HG02678 (cell line): ENCODE measurements around the gene GPR21.

Source experiments
- ATAC-seq: cut with Tn5 transposase; IDR thresholded peaks from one replicate; pipeline ENCODE4 v1.9.1; 2021; ENCODE audit warnings: mild to moderate bottlenecking, moderate library complexity; ENCODE audit not compliant: unreplicated experiment

GPR21 gene

GRCh38 chr9:123062351-123063176 lies 29.1 kb downstream of the GPR21 start:
- ATAC-seq = no peak

DNA sequence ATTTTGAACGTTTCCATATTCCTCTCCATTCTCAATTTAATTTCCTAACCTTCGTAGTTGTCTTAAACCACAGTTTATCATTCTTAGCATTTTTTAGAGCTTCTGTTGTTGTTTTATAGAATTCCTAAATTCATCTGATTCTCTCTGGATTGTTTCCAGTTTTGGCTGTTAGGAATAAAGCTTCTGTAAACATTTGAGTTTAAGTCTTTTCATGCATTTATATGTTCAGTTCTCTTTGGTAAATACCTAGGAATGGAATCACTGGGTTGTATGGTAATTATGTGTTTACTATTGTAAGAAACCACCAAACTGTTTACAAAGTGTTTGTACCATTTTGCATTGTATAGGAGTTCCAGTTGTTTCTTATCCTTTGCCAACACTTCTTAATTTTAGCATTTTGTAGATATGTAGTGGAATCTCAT lies 29.7 kb downstream of the GPR21 start:
- ATAC-seq = no peak

DNA sequence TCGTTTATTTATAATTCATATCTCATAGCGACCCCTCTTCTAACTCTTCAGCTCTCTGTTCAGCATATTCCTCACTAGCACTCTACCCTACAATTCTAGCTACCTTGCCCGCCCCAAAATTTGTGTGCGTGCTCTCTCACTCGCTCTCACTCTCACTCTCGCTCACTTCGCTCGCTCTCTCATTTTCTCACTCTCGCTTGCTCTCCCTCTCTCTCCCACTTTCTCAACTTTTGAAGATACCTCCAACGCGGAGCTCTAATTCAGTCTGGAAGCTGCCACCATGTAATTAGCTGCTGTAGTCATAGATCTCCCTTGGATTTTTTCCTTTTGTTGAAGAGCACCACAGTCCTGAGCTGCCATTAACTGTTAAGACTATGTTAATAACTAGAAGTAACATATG lies 30.4 kb downstream of the GPR21 start:
- ATAC-seq = no peak

- ATAC-seq = no peak
Measured at GRCh38 chr9:123064716-123065115, 31.2 kb downstream of the GPR21 start.

GRCh38 chr9:123065196-123065595 lies 31.7 kb downstream of the GPR21 start:
- ATAC-seq = no peak

- no peak for ATAC-seq
Measured at GRCh38 chr9:123067136-123067535, 33.7 kb downstream of the GPR21 start.

DNA sequence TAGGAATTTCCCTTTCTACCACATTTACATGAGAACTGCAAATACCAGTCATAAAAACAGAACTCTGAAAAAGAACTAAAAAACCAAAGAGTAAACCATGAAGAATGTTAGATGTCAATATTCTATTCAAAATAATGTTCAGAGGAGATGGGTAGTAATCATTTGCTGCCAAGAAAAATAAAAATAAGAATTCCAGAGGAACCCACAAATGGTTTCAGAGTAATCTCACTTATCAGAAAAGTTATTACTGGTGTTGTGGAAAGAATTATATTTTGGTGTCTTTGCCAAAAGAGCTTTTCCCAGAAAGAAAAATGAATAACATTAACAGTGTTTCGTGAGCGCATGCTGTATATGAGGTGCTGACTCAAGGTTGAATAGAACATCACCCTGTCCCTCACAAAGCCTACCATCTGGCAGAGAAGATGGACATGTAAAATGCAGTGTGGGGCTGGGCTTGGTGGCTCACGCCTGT lies 35.6 kb downstream of the GPR21 start:
- no peak for ATAC-seq

DNA sequence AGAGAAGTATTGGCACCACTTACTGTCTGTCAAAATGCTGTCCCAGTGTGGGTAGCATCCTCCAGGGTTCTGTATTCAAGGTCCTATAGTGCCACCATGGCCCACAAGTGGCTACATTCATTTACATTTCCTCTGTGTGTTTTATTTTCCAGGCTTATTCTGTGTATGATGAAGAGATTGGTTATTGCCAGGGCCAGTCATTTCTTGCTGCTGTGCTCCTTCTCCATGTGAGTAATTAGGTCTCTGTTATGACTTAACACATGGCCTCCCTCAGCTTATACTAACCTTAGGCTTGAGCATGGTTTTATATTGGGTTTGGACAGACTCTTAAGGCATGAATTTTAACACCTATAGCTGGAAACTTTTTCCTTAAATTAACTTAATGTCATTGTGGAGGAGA lies 36.7 kb downstream of the GPR21 start:
- no peak for ATAC-seq

GRCh38 chr9:123072407-123072995 lies 39.0 kb downstream of the GPR21 start:
- no peak for ATAC-seq

DNA sequence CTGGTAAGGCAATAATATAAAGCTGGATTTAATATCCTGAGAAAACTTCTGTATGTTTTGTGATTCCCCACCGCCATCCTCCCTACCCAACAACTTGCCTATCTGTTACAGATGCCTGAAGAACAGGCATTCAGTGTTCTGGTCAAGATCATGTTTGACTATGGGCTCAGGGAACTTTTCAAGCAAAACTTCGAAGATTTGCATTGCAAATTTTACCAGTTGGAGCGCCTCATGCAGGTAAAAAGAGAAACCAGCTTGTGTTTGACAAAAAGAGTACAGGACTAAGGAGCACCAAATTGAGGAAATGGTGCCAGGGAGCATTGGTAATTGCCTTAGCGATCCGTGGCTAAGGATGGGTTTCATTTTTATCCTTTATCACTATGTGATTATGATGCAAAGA lies 40.0 kb downstream of the GPR21 start:
- no peak for ATAC-seq

DNA sequence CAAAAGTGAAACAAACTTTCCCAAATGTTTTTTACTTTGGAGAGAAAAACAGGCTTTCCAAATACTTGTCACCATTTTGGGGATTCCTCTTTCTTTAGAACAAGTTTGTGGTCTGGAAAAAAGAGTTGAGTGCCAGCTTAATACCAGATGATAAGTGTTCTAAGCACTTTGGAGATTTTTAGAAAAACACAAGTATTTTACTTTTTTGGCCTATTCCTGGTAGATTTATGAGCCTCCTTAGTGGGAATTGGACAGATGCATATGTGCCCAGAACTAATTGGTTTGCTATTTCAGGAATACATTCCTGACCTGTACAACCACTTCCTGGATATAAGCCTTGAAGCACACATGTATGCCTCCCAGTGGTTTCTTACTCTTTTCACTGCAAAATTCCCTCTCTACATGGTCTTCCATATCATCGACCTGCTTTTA lies 40.5 kb downstream of the GPR21 start:
- no peak for ATAC-seq

DNA sequence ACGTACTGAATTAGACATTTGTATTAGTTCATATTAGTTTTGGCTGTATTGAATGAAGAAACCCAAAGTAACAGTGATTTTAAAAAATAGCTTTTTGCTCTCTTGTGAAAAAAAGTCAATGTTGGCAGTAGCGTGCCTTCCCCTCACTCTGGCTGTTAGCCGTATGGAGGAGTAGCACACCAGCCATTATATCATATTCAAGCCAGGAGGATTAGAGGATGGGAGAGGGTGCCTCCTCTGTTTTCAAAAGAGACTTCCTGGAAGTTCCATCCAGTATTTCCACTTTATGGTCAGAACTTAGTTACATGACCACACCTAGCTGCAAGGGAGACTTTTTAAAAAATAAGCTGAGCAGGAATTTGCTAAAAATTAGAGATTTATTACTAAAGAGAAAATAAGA lies 41.2 kb downstream of the GPR21 start:
- ATAC-seq = no peak

DNA sequence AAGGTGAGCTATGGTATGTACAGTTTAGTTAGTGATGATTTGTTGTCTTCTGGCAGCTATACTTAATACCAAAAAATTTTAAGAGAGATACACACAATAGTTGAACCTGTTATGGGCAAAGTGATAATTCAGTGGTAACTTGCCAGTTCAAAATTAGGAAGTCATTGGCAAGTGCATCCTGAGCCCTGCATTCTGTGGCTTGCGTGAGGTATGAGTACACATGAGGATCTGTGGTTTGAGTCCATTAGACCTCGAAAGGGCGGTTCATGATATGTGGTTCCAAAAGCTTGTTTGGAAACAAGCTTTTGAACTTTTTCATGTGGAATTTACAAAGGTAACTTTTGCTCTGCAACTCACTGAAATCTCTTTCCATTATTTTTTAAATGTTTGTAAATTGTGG lies 47.0 kb downstream of the GPR21 start:
- ATAC-seq = no peak

GRCh38 chr9:123081824-123082223 lies 48.4 kb downstream of the GPR21 start:
- ATAC-seq = no peak

DNA sequence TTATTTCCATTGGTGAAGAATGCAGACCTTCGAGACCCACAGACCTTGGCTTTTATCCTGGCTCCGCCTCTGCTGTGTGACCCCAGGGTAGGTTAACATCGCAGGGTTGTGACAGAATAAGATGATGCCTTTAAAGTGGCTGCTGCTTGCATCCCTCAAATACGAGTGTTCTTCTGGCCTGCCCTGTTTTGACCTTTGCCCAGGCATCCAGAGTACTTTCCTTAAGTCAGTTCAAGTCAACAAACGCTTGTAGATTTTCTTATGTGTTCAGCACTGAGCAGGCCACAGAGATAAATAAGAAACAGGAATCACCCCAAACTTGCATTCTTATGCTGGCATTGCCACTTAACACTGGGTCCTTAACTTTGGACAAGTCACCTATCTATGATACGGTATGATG lies 50.2 kb downstream of the GPR21 start:
- no peak for ATAC-seq

DNA sequence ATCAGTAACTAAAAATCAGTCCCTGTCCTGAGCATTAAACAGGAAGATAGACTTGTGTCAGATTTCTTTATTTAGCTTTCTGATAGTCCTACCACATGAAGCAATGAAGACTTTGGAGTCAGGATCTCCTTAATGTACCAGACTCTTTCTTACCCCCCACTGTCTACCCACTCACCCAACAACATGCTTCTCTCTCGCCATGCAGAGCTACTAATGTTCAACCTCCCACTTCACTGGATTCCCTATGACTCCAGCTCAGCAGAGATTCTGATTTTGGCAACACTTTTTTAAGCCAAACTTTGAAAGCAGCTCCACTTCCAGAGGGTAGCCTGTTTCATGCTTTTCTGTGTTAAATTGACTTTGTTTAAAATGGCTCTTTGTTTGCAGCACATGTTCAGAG lies 50.8 kb downstream of the GPR21 start:
- no peak for ATAC-seq
